Calu3 (cell line): ENCODE measurements around the gene LRP6. TPM values are rescaled to one million over a fixed set of nuclear protein-coding genes. Genes with fewer than 3 reads are reported as not detected.
"Not testable (repeated sequence)": the region's sequence is repeated elsewhere in the genome, so short reads cannot be mapped to it uniquely, and the experiment has no call there.

ENCODE experiments used
- BruUV-seq: library from RNA; stranded (reverse); fragments of 400-500 nt; replicated peaks from 2 replicates; lab custom pipeline; 2021; lab: Mats Ljungman, UMichigan
- CTCF ChIA-PET: fragments of 300-600 bp; sonication (Branson Sonifier 250); formaldehyde crosslinking; loops from one replicate; lab custom pipeline; 2022; ENCODE audit warnings: antibody characterized with exemption; lab: Charles Lee
- DNase-seq: peaks from one replicate; pipeline ENCODE4 v3.0.0; 2022
- H3K27ac Mint-ChIP-seq: one replicate; pipeline ENCODE4 v1.8.0; 2022; ENCODE audit warnings: mixed read lengths; ENCODE audit not compliant: unreplicated experiment
- H3K27me3 Mint-ChIP-seq: one replicate; pipeline ENCODE4 v1.8.0; 2022; ENCODE audit warnings: mixed read lengths; ENCODE audit not compliant: unreplicated experiment
- H3K36me3 Mint-ChIP-seq: one replicate; pipeline ENCODE4 v1.8.0; 2022; ENCODE audit warnings: mild to moderate bottlenecking, moderate library complexity, mixed read lengths; ENCODE audit not compliant: insufficient read depth, unreplicated experiment
- H3K4me1 Mint-ChIP-seq: one replicate; pipeline ENCODE4 v1.8.0; 2022; ENCODE audit warnings: mild to moderate bottlenecking, low read depth, mixed read lengths; ENCODE audit not compliant: unreplicated experiment
- H3K4me3 Mint-ChIP-seq: one replicate; pipeline ENCODE4 v1.8.0; 2022; ENCODE audit warnings: mild to moderate bottlenecking, low read depth, moderate library complexity, mixed read lengths; ENCODE audit not compliant: unreplicated experiment
- H3K9me3 Mint-ChIP-seq: one replicate; pipeline ENCODE4 v1.8.0; 2022; ENCODE audit warnings: low read depth, mixed read lengths; ENCODE audit not compliant: unreplicated experiment
- intact Hi-C: fragments of 100-400 bp; cut with micrococcal nuclease; formaldehyde crosslinking; loops from one replicate; pipeline ENCODE4 v1.10.0; 2022; ENCODE audit not compliant: unreplicated experiment
- total RNA-seq: library from RNA; stranded (reverse); gene quantifications from 2 replicates; pipeline ENCODE4 v1.2.3, GENCODE V29; 2022
- TF ChIP-seq, protein P1 (sequence below): fragments of 200-600 bp; IDR thresholded peaks from one replicate; pipeline ENCODE4 v1.8.0; 2022; ENCODE audit warnings: antibody characterized with exemption; ENCODE audit not compliant: unreplicated experiment

LRP6 gene
- total RNA-seq, 1 experiment from 2014 or later: 74.8 TPM

DNA sequence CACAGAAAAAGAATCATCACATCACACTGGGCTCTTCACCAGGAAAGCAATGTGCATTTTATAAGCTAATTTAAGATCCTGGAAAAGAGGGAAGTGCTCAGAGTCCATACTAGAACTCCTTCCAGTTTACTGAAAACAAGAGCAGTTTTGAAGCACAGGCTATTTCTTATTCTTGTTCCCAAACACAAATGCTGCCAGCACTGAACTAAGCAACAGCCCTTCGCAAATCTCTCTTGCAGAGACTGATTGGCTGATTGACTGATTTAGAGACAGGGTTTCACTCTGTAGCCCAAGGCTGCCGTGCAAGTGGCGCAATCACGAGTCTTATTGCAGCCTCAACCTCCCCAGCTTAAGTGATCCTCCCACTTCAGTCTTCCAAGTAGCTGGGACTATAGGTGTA, 151.3 kb downstream of the LRP6 start:
- no peak overlapping the region for H3K4me3 Mint-ChIP-seq
- H3K36me3 Mint-ChIP-seq: peaks cover 18% of the 10 kb centered on the region
- no peaks in the 10 kb centered on the region for H3K27me3 Mint-ChIP-seq
- no peaks in the 10 kb centered on the region for H3K4me1 Mint-ChIP-seq
- no TSS peak for BruUV-seq
- no peak overlapping the region for H3K27ac Mint-ChIP-seq
- TF ChIP-seq, protein P1, sequence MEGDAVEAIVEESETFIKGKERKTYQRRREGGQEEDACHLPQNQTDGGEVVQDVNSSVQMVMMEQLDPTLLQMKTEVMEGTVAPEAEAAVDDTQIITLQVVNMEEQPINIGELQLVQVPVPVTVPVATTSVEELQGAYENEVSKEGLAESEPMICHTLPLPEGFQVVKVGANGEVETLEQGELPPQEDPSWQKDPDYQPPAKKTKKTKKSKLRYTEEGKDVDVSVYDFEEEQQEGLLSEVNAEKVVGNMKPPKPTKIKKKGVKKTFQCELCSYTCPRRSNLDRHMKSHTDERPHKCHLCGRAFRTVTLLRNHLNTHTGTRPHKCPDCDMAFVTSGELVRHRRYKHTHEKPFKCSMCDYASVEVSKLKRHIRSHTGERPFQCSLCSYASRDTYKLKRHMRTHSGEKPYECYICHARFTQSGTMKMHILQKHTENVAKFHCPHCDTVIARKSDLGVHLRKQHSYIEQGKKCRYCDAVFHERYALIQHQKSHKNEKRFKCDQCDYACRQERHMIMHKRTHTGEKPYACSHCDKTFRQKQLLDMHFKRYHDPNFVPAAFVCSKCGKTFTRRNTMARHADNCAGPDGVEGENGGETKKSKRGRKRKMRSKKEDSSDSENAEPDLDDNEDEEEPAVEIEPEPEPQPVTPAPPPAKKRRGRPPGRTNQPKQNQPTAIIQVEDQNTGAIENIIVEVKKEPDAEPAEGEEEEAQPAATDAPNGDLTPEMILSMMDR: no peak
- H3K9me3 Mint-ChIP-seq: no peaks in the 10 kb centered on the region
- DNase-seq: no peak
- CTCF ChIA-PET: no interaction called here
- intact Hi-C loops: no loop called here

GRCh38 chr12:12110923-12111555, 155.8 kb downstream of the LRP6 start:
- H3K27ac Mint-ChIP-seq, CTCF ChIA-PET, intact Hi-C loops, H3K27me3 Mint-ChIP-seq, DNase-seq, BruUV-seq, H3K9me3 Mint-ChIP-seq, H3K4me1 Mint-ChIP-seq, H3K4me3 Mint-ChIP-seq: not testable (repeated sequence)
- peaks cover 35% of the 10 kb centered on the region for H3K36me3 Mint-ChIP-seq

DNA sequence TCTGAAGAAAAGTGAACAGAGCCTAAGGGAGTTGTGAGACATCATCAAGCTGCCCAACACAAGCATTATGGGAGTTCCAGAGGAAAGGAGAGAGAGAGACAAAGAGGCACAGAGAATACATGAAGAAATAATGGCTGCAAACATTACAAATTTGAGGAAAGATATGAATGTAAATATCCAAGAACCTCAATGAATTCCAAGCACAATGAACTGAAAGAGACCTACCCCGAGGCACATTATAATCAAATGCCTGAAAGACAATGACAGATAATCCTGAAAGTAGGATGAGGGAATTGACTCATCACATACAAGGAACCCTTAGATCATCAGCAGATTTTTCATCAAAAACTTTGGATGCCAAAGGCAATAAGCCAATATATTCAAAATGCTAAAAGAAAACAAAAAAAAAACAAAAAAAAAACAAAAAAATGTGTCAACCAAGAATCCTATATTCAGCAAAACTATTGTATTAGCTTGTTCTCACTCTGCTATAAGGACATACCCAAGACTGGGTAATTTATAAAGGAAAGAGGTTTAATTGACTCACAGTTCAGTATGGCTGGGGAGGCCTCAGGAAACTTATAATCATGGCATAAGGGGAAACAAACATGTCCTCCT, 158.3 kb downstream of the LRP6 start:
- Mint-ChIP-seq H3K36me3 (peaks cover 32% of the 10 kb centered on the region), H3K4me1 (no peaks in the 10 kb centered on the region), H3K27ac (no peak overlapping the region), H3K27me3 (no peaks in the 10 kb centered on the region), H3K9me3 (peaks cover 8% of the 10 kb centered on the region), H3K4me3 (no peak overlapping the region)
- CTCF ChIA-PET: interaction anchor here (0.7 kb wide), 1 partner anchor 41 kb away, joined by 4 read pairs; no protein-coding TSS in a partner anchor
- TF ChIP-seq, protein P1: no peak
- BruUV-seq: no TSS peak
- intact Hi-C loops: no loop called here
- no peak for DNase-seq

GRCh38 chr12:12107678-12108077, 159.2 kb downstream of the LRP6 start:
- TF ChIP-seq, protein P1: no peak
- peaks cover 8% of the 10 kb centered on the region for H3K9me3 Mint-ChIP-seq
- no peak for DNase-seq
- no peak overlapping the region for H3K4me3 Mint-ChIP-seq
- intact Hi-C loops: no loop called here
- no peaks in the 10 kb centered on the region for H3K27me3 Mint-ChIP-seq
- CTCF ChIA-PET: no interaction called here
- peak overlapping the region; percentile 17 for H3K27ac Mint-ChIP-seq
- no peaks in the 10 kb centered on the region for H3K4me1 Mint-ChIP-seq
- H3K36me3 Mint-ChIP-seq: peaks cover 32% of the 10 kb centered on the region
- BruUV-seq: no TSS peak

DNA sequence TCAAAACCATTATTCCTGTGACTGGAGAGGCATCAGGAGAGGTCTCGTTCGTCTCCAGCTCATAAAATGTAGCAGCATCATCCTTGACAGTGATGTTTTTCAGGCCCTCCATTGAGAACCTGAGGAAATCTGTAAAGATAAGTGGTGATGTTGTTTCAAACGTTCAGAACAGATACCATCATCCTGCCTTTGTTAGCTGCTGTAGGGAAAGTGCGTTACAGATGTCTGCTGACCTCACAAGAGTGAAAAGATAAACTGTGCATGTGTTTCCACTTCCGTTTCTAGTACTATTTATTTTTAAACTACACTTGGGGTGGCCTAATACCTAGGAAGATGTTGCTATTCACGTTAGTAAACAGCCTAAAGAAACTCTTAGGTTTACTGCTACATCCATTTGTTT, 167.7 kb downstream of the LRP6 start:
- H3K4me3 Mint-ChIP-seq: no peak overlapping the region
- no peaks in the 10 kb centered on the region for H3K27me3 Mint-ChIP-seq

More for the DNA sequence above, 167.7 kb downstream of the LRP6 start:
- H3K27ac Mint-ChIP-seq: no peak overlapping the region
- H3K36me3 Mint-ChIP-seq: peaks cover 5% of the 10 kb centered on the region
- intact Hi-C loops: no loop called here
- TF ChIP-seq, protein P1: no peak
- CTCF ChIA-PET: no interaction called here
- H3K4me1 Mint-ChIP-seq: peaks cover 8% of the 10 kb centered on the region
- DNase-seq: no peak
- BruUV-seq: no TSS peak
- H3K9me3 Mint-ChIP-seq: no peaks in the 10 kb centered on the region
